C4-2B (cell line): ENCODE data around the gene SLC35F6.

Experiments
- H3K27ac ChIP-seq: fragments of 450-650 bp; 2 replicates; pipeline ENCODE4 v1.5.1; 2017
- CTCF ChIP-seq: fragments of 450-650 bp; conservative IDR thresholded peaks from 2 replicates; pipeline ENCODE4 v1.5.1; 2017; ENCODE audit warnings: mild to moderate bottlenecking
- ZFX ChIP-seq: fragments of 450-650 bp; IDR thresholded peaks from 2 replicates; pipeline ENCODE4 v1.6.1; 2017

The SLC35F6 gene

GRCh38 chr2:26769089-26769761, 5.1 kb downstream of the SLC35F6 start:
- peak overlapping the region; percentile 82 for H3K27ac ChIP-seq
- TF ChIP-seq CTCF: no peak
- no peak for TF ChIP-seq ZFX

- no peak for TF ChIP-seq ZFX
- TF ChIP-seq CTCF: no peak
- H3K27ac ChIP-seq: peak overlapping the region; percentile 82
These were observed 7.0 kb downstream of the SLC35F6 start for GRCh38 chr2:26770986-26771586.

- TF ChIP-seq ZFX: no peak
- TF ChIP-seq CTCF: no peak
- H3K27ac ChIP-seq: peak overlapping the region; percentile 82
These were observed 8.2 kb downstream of the SLC35F6 start for GRCh38 chr2:26772064-26773001.

- TF ChIP-seq ZFX (no peak), CTCF (no peak)
- H3K27ac ChIP-seq: no peak overlapping the region
These were observed 12.2 kb downstream of the SLC35F6 start for GRCh38 chr2:26776195-26776800.

- no peak for TF ChIP-seq ZFX
- TF ChIP-seq CTCF: no peak
- no peak overlapping the region for H3K27ac ChIP-seq
These were observed 14.0 kb downstream of the SLC35F6 start for GRCh38 chr2:26778098-26778497.

GRCh38 chr2:26778507-26778906, 14.4 kb downstream of the SLC35F6 start:
- no peak overlapping the region for H3K27ac ChIP-seq
- TF ChIP-seq CTCF (no peak), ZFX (no peak)
